GM18498 (cell line): ENCODE measurements around the gene SLC12A7.
"Not testable (repeated sequence)": the region's sequence is repeated elsewhere in the genome, so short reads cannot be mapped to it uniquely, and the experiment has no call there.

ENCODE experiments used
- ATAC-seq: cut with Tn5 transposase; IDR thresholded peaks from one replicate; pipeline ENCODE4 v1.9.1; 2021; ENCODE audit warnings: mild to moderate bottlenecking, moderate library complexity; ENCODE audit not compliant: unreplicated experiment

SLC12A7 gene

DNA sequence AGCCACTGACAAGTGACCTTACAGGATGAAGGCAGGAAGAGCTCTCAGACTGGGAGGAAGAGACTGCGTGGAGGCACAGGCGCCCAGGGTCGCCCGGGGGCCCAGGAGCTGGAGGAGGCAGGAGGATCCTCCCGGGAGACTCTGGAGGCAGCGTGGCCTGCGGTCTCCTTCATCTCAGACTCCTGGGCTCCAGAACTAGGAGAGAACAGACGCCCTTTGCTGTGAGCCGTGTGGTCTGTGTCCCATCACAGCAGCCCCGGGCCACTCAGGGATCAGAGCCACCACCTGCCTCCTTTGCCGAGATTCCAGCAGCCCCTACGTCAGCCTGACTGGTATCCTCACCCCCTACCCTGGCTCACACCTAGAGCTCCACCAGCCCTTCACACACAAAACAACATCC lies 45.2 kb downstream of the SLC12A7 start:
- ATAC-seq, result no peak

DNA sequence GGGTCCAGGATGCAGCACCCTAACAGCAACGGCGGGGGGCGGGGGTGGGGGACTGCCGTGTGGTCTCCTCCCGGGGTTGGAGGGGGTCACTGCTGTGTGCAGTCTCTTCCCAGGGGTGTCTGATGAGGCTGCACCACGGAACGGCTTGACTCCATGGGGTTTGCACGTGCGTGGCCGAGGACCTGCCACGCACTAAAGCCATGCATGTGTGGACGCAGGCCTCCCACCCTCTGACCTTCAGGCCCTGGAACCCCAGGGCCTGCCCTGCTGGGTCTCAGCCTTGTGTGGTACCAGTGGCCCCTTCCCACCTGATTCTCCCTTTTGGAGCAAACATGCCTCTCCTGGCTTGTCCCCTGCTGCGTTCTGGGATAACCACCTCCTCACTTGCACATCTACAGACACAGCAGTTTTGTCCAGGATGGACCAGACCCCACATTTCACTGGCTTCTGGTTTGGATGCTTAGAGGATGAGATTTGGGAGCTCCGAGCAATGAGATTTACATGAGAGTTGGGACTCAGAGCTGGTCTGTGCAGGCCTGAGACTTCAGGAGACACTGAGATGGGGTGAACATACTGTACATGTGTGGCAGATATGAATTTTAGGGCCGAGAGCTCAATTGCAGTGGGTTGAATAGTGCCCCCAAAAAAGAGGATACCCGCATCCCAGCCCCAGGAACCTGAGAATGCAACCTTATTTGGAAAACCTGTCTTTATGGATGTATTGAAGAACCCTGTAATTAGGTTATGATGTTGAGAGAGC lies 45.8 kb downstream of the SLC12A7 start:
- no peak for ATAC-seq

DNA sequence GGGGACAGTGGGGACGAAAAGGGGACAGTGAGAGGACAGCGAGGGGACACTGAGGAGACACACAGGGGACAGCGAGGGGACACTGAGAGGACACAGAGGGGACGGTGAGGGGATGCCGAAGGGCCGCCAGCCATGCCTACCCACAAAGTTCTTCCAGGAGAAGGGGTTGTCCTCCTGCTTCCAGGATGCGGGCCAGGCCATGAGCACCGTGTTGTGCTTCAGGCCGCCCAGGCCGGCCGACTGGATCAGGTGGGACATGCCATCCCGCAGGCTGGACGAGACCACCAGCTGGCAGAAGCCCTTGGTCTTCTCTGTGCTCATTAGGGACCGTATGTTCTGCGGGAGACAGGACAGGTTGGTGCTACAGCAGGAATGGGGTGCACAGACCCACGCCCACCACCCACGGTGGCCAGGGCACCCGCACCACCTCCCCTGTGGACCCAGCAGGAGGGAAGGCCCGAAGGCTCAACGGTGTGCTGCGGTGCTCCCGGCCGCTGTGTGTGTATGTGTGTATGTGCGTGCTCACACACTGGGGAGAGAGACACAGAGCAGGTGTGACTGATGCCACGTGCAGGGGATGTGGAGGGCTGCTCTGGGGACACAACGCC lies 46.6 kb downstream of the SLC12A7 start:
- ATAC-seq, result no peak

DNA sequence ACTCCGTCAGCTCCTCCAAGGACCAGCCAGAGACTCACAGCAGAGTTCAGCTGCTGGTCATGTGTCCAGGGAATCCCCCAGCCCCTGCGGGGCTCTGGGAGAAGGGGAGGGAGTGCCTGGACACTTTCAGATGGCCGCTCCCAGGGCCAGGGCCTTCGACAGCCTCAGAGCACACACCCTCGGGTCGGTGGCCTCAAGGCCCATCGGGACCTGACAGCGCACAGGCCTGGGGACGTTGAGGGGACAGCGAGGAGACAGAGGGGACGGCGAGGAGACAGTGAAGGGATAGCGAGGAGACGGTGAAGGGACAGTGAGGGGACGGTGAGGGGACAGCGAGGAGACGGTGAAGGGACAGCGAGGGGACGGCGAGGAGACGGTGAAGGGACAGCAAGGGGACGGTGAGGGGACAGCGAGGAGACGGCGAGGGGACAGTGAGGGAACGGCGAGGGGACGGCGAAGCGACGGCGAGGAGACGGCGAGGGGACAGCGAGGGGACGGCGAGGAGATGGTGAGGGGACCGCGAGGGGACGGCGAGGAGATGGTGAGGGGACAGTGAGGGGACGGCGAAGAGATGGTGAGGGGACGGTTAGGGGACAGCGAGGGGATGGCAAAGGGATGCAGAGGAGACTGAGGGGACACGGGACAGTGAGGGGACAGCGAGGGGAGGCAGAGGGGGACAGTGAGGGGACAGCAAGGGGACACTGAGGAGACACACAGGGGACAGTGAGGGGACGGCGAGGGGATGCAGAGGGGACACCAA lies 47.3 kb downstream of the SLC12A7 start:
- ATAC-seq, result no peak

DNA sequence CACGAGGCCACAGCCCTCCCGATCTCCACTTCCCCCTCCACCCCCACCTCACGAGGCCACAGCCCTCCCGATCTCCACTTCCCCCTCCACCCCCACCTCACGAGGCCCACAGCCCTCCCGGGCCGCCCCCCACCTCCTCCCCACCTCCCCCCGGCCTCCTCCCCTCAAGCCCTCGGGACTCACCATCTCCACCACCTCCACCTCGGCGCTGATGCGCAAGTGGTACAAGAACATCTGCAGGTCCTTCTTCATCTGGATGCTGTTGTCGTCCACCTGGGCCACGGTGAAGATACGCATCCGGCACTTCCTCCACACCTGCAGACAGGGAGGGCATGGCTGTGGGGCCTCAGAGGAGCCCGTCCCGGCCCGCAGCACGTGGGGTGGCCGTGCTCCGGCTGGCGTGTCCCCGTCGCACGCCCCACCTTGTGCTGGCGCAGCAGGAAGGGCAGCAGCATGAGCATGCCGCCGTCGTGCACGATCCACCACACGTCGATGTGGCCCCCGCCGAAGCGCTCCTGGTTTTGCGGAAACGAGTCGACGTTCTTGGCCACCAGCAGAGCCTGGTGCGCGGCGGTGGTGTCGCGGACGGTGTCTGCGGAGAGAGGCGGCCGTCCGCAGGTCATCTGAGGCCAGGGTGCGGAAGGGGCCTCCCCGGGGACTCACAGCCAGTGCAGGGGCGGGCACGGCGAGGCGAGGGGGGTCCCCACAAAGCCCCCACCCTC lies 48.0 kb downstream of the SLC12A7 start:
- ATAC-seq, result no peak

DNA sequence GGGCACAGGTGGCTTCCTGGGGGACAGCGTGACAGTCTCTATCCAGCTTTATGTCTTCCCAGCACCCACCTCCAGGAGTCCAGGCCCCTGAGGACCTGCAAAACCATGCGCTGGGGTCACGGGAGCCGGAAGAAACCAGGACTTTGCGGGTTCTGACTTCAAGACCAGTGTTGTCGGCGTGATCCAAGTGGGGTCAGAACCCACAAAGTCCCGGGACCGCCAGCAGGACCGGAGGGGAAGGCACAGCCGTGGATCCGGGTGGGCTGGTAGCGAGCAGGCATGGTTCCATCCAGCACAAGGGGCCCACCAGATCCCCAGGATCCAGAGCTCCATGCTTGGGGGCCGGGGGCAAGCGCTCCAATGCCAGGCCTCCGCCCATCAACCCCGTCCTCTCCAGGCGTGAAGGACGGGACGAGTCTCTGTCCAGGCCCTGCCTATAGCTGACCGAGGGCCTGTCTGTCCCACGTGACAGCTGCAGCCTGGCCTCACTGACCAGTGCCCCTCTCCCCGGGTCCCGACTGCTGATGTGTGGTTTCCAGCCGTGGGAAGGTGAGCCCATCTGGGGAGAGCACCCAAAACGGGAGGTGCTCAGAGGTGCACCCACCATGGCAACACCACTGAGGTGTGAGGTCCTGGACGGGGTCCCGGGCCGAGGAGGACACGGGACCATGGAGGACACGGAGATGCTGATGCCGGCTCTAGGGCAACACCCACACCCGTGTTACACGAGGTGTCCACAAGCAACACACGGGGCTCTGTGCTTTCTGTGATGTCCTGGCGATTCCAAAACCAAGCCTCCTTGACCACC lies 48.9 kb downstream of the SLC12A7 start:
- no peak for ATAC-seq

DNA sequence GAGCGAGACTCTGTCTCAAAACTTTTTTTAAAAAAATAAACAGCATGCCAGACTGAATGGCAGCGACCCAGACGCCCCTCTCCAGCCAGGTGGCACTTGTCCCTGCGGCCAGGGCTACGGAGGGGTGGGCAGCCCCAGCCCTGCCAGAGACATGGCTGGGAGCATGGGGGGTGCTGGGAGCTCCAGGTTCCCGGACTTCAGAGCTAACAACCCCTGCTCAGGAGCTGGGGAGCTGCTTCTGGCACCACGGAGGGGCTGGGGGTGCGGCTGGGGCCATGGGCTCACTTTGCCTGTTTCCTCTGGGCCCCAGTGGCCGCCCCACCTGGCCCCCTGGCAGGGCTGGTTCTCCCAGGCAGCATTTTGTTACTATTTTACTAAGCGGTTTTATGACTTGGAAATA lies 49.9 kb downstream of the SLC12A7 start:
- ATAC-seq, result no peak

DNA sequence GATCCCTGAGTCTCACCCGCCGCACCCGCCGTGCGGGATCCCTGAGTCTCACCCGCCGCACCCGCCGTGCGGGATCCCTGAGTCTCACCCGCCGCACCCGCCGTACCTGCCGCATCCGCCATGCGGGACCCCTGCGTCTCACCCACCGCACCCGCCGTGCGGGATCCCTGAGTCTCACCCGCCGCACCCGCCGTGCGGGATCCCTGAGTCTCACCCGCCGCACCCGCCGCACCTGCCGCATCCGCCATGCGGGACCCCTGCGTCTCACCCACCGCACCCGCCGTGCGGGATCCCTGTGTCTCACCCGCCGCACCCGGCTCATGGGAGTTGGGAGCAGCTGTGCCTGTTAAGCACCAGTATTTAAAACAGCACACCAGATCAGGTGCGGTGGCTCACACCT lies 50.6 kb downstream of the SLC12A7 start:
- ATAC-seq, result not testable (repeated sequence)

DNA sequence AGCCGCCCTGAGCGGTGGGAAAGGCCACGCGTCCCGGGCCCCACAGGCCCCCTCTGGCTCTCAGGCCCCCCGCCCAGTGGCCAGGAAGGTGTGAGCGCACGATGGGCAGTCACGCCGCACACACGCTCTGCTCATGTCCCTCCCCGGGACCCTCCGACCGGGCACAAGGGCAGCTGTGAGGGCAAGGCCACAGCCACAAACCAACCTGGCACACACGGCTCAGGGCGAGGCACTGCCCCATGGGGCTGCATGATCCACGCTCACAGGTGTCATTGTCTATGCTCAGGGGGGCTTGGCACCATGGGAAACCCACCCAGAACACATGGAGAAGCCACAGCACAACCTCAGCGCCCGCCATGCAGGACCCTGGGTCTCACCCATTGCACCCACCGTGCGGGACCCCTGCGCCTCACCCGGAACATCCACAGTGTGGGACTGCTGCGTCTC lies 51.3 kb downstream of the SLC12A7 start:
- ATAC-seq, result no peak

DNA sequence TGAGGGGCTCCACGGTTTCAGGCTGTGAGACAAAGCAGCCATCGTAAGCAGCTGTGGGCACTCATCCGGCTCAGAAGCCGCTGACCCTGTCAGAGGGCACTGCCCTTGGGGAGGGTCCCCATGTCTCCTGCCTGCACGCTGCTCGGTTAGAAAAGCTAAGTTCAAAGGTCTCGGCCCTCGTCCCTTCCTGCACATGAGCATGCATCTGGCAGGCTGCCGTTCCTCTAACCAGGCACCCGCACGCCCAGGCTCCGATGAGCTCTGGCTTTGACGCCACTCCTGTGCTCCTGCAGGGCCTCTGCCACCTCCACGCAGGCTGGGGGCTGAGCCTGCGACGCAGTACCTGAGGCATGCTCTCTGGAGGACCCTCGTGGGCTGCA lies 52.0 kb downstream of the SLC12A7 start:
- ATAC-seq, result no peak

DNA sequence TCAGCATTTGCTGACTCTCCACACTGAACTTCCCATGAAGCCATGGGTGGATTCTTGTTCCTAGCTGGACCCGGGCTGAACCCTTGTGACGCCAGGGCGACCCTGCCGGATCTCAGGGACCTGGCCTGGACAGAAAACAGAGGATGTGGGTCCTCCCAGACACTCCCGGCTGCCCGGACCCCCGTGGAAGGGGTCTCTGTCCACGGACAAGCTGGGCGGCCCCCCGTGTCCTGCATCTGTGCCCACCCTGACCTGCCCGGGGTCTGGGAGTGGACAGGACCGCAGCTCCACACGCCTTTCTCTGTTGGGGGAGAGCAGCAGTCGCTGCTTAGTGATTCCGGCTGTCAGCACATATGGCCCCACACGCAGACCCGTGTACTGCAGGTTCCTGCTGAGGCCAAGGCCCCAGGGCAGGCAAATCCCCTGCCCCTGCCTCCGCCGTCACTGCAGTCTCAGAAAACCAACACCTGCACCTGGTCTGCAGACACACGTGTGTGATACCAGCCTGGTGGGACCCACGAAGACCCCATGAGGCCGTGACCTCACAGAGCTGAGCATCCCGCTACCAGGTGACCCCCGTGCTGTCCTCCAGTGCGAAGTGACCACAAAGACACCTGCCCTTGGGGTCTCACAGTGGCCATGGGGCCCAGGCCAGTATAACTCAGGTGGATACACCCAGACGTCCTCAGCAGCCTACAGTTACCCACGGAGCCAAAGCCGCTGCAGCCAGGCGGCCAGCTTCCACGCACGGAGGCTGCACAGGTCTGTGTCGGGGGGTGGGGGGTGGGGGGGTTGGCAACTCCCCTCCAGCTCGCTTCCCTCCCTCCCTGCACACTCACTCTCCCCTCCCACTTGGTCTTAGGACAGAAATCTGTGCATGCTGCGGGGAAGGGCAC lies 52.6 kb downstream of the SLC12A7 start:
- ATAC-seq, result no peak

DNA sequence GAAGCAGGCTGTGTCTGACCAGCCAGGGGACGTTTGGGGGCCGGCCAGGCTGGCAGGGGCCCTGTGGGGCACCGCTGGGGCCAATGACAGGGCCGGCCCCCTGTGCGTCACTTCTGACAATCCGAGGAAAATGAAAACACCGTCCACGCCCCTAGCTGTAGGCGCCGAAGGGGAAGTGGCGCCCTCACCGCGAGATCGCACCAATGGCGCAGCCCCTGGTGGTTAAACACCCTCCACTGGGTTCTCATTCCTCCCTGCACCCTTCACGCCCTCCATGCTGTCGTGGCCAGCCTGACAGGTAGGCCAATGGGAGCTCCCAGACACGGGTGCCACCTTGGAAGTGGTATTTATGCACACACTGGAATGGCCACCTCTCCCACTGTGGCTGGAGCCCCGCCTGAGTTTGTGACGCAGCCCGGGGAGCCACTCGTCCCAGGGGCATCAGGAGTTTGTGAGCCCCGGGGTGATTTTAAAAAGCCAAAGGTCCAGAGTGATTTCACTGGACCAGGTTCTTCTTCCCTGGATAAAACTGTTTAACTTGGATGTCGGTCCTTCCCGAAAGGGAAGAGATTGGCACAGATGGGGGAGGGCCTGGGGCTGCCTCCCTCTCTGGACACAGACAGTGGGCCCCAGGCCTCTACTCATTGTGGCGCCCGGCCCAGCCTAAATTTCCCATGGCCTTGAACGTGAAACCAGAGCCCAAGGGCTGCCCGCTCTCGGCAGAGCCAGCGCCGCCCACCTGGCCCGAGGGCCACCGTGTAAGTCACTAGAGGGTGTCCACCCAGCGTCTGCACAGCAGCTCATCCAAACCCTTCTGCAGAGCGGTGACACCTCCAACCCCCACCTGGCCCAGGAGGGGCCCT lies 53.5 kb downstream of the SLC12A7 start:
- ATAC-seq, result no peak

DNA sequence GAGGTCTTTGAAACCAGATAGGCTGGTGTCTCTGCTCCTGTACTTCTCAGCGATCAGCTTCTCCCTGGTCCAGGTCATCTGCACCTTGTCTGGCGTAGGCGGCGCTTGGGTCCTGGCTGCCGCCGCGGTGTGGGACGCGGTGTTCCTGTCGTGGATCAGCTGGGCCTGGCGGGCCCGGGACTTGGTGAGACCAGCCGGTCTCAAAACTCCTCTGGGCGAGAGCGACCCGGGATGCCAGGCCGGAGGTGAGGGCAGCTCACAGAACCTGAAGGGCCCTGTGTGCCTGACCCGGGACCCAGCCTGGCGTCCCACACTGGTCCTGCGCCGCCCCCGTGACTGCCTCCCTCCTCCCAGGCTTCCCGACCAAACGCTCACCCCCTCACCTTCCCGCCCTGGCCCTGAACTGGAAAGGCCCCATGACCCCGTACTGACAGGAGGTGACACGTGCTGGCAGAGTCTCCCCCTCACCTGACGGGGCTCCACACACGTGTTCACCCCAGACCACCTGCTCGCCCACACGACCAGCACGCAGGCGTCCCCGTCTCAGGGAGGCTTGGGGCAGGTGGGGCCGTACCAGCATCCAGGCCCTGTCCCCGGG lies 54.3 kb downstream of the SLC12A7 start:
- no peak for ATAC-seq

DNA sequence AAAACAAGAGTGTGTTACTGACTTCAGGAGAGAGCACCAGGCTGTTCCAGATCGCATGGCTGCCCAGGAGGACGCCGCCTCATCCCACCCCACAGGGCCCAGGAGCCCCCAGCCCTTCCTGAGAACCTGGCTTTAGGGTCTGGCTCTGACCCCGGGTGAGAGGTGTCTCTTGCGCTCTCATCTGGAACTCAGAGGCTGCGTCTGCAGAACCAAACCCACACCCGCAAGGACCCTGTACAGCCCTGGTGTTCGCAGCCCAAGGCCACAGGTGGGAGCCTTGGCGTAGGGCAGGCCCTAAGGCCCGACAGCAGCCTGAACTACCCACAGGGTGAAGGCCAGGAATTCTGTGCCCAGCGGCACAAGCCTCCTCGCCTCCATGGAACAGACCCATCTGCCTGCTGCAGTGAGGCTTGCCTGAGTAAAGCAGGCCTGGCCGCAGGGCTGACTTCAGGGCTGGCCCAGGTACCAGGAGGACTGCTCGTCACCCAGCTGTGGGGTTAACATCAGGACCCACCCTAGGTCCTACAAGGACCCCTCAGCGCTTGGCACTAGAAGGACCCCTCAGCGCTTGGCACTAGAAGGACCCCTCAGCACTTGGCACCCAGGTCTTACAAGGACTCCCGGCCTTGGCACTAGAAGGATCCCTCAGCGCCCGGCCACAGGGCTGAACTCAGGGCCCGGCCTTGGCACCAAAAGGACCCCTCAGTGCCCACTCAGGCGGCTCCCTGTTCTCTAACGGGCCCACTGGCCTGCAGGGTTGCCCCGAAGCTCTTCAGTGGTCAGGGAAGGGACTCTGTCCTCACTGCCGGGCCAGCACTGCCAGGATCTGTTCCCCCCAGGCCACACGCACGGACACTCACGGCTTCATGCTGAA lies 55.0 kb downstream of the SLC12A7 start:
- ATAC-seq, result no peak

DNA sequence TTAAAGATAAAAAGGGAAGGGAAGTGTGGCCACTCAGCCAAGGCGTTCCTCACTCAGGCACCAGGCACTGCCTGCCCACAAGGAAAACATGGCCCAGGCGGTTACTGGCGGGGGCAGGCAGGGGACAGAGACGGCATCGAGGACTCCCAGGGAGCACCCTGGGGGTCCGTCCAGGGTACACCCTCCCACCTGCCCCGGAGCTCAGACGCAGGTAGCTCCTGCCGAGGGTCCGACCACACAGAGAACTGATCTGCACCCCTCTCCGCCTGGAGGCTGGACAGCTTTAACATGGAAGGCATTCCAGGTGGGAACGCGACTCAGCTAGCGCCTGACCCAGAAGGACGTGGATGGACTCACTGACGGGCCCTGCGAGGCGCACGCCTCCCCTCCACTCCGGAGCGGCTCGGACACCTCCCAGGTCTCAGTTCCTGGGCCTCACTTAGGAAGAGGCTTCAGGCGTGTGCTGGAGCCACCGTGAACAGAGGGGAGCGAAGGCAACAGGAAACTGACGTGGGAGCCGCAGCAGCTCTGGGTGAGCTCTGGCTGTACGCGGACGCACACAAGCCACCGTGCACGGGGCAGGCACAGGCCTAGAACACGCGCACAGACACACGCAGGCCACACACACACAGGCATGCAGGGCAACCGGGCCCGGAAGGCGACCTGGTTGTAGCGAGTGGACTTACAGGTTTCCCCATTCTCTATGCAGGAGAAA lies 55.8 kb downstream of the SLC12A7 start:
- no peak for ATAC-seq
